GM12801 (cell line): ENCODE data around the gene ANO3.

Experiments
- CTCF ChIP-seq: IDR thresholded peaks from one replicate; pipeline ENCODE4 v1.5.1; 2011; ENCODE audit warnings: control low read depth; ENCODE audit not compliant: insufficient read length; ENCODE audit errors: extremely low read depth

Gene ANO3

GRCh38 chr11:26700574-26701235 lies 368.8 kb downstream of the ANO3 start:
- TF ChIP-seq CTCF = no peak

GRCh38 chr11:26702406-26702805 lies 370.5 kb downstream of the ANO3 start:
- no peak for TF ChIP-seq CTCF

GRCh38 chr11:26703411-26704191 lies 371.7 kb downstream of the ANO3 start:
- no peak for TF ChIP-seq CTCF

- no peak for TF ChIP-seq CTCF
Observed at GRCh38 chr11:26704249-26704648, 372.3 kb downstream of the ANO3 start.

GRCh38 chr11:26706181-26706580 lies 374.3 kb downstream of the ANO3 start:
- no peak for TF ChIP-seq CTCF

GRCh38 chr11:26708736-26709456 lies 377.0 kb downstream of the ANO3 start:
- no peak for TF ChIP-seq CTCF

- TF ChIP-seq CTCF = no peak
Observed at GRCh38 chr11:26710489-26710888, 378.6 kb downstream of the ANO3 start.
